Stomach (tissue), 9 donors: ENCODE data around the gene ZNF80. TPM values are rescaled to one million over a fixed set of nuclear protein-coding genes. Genes with fewer than 3 reads are reported as not detected.
A peak's percentile ranks its signal among the peaks of the same experiment; 100 is the strongest.

Experiments
- DNase-seq, 2 donors: peaks; one replicate each; pipeline versions ENCODE4 v3.0.0 to v3.0.0-alpha.2; 2013 to 2019
- H3K27ac ChIP-seq, 5 donors: fragments of 200-600 bp in 4 of 5; sonication (generic) in 4 of 5; one replicate each; pipeline ENCODE4 v1.5.1; 2013 to 2019; ENCODE audit warnings: mild to moderate bottlenecking in 1 of 5, moderate library complexity in 1 of 5
- H3K27me3 ChIP-seq, 3 donors: fragments of 200-600 bp; sonication (generic); one replicate each; pipeline ENCODE4 v1.5.1; 2017 to 2019; ENCODE audit warnings: mixed run types in 1 of 3
- H3K36me3 ChIP-seq, 4 donors: fragments of 200-600 bp; sonication (generic); 1 replicate in 3 of 4; 2 replicates in 1 of 4; pipeline ENCODE4 v1.5.1; 2016 to 2019
- H3K4me1 ChIP-seq, 4 donors: fragments of 200-600 bp; sonication (generic); one replicate each; pipeline ENCODE4 v1.5.1; 2016 to 2019
- H3K4me3 ChIP-seq, 4 donors: fragments of 200-600 bp; sonication (generic) in 3 of 4; one replicate each; pipeline ENCODE4 v1.5.1; 2016 to 2019; ENCODE audit warnings: mild to moderate bottlenecking in 1 of 4
- H3K9me3 ChIP-seq, 4 donors: fragments of 200-600 bp; sonication (generic); one replicate each; pipeline ENCODE4 v1.5.1; 2016 to 2019
- CTCF ChIP-seq, 7 experiments: fragments of 450-650 bp in 4 of 7; fragments of 200-600 bp in 3 of 7; sonication (generic) in 3 of 7; IDR thresholded peaks; one replicate each; pipeline ENCODE4 v1.5.1; 2016 to 2019; ENCODE audit warnings: antibody characterized with exemption in 7 of 7, control low read depth in 2 of 7, mild to moderate bottlenecking in 1 of 7
- EP300 ChIP-seq: sonication (generic); formaldehyde crosslinking; IDR thresholded peaks from one replicate; pipeline ENCODE4 v1.6.1; 2017; ENCODE audit warnings: antibody characterized with exemption
- POLR2A ChIP-seq, 4 donors: fragments of 450-650 bp; IDR thresholded peaks; one replicate each; pipeline ENCODE4 v1.6.1; 2016; ENCODE audit warnings: antibody characterized with exemption in 4 of 4, control low read depth in 2 of 4, mild to moderate bottlenecking in 1 of 4, moderate library complexity in 1 of 4
- POLR2AphosphoS5 ChIP-seq, 3 donors: sonication (generic); formaldehyde crosslinking; IDR thresholded peaks; one replicate each; pipeline ENCODE4 v1.6.1; 2016; ENCODE audit warnings: antibody characterized with exemption in 3 of 3
- WGBS, 5 donors: extraction: QIAGEN DNeasy Blood & Tissue Kit in 3 of 5; methylation state at CpG; one replicate each; pipeline versions ENCODE4 v1.1.5 to v1.1.7; 2013 to 2018; 5-methylcytosine and 5-hydroxymethylcytosine counted together
- intact Hi-C: fragments of 100-400 bp; cut with DNase I; formaldehyde crosslinking; loops from one replicate; pipeline ENCODE4 v1.15.1; 2023; ENCODE audit warnings: low total_unique reads
- polyA plus RNA-seq, 3 donors: library from polyadenylated mRNA; stranded (reverse); fragments of 200-250 nt; gene quantifications; one replicate each; pipeline ENCODE4 v1.2.3, GENCODE V29; 2013
- total RNA-seq, 5 donors: library from RNA; depleted of rRNA; stranded (reverse); fragments of >200 nt; gene quantifications; one replicate each; pipeline versions ENCODE4 v1.1.0 to v1.2.3, GENCODE V29; 2014 to 2016
- donor health status: healthy with polysubstance abuse.
- donor health status: Bipolar disorder and iron deficiency.
- donor health status: healthy.

The ZNF80 gene
- total and polyA plus RNA-seq, 8 donors, result 0.92 TPM; not detected in 7

- no peaks in the 10 kb centered on the region for H3K4me1 ChIP-seq
- intact Hi-C loops, result no loop called here
- H3K9me3 ChIP-seq, result no peaks in the 10 kb centered on the region
- H3K27me3 ChIP-seq, result no peaks in the 10 kb centered on the region
- H3K36me3 ChIP-seq, result no peaks in the 10 kb centered on the region
- no peak for DNase-seq
- 56 to 66% (median 63%) methylated on average over 3 of the region's 3 CpGs for WGBS, 5 donors
- no peak overlapping the region for H3K27ac ChIP-seq
- no peak overlapping the region for H3K4me3 ChIP-seq
- TF ChIP-seq POLR2AphosphoS5 (IDR thresholded peaks at IDR 0.05) (no peak), CTCF (IDR thresholded peaks at IDR 0.05) (no peak), POLR2A (IDR thresholded peaks at IDR 0.05) (no peak), EP300 (no peak)
Observed at GRCh38 chr3:114234745-114235144, 2.6 kb downstream of the ZNF80 start.

- Histone ChIP-seq H3K4me3 (no peak overlapping the region), H3K9me3 (no peaks in the 10 kb centered on the region), H3K36me3 (no peaks in the 10 kb centered on the region), H3K4me1 (no peaks in the 10 kb centered on the region), H3K27me3 (no peaks in the 10 kb centered on the region), H3K27ac (no peak overlapping the region)
- TF ChIP-seq POLR2AphosphoS5 (IDR thresholded peaks at IDR 0.05) (no peak), EP300 (no peak), POLR2A (IDR thresholded peaks at IDR 0.05) (no peak), CTCF (IDR thresholded peaks at IDR 0.05) (no peak)
- intact Hi-C loops, result no loop called here
- WGBS, 5 donors, result 67 to 86% (median 68%) methylated on average over 1 to 3 of the region's 3 CpGs
- DNase-seq, result peak in 1 of 2 donors; percentile 23
Observed at GRCh38 chr3:114231616-114232015, 5.8 kb downstream of the ZNF80 start.

- DNase-seq, result no peak
- H3K36me3 ChIP-seq, result no peaks in the 10 kb centered on the region
- H3K4me1 ChIP-seq, result no peaks in the 10 kb centered on the region
- WGBS, 5 donors, result 75 to 98% (median 90%) methylated on average over 1 of the region's 1 CpG
- H3K4me3 ChIP-seq, result no peak overlapping the region
- no peaks in the 10 kb centered on the region for H3K27me3 ChIP-seq
- no peak overlapping the region for H3K27ac ChIP-seq
- peaks cover 8 to 22% (median 16%) of the 10 kb centered on the region in 4 donors for H3K9me3 ChIP-seq
- TF ChIP-seq POLR2A (IDR thresholded peaks at IDR 0.05), result no peak
- no peak for TF ChIP-seq POLR2AphosphoS5 (IDR thresholded peaks at IDR 0.05)
- TF ChIP-seq EP300, result no peak
- TF ChIP-seq CTCF (IDR thresholded peaks at IDR 0.05), result no peak
- intact Hi-C loops, result no loop called here
Observed at GRCh38 chr3:114227076-114227475, 10.3 kb downstream of the ZNF80 start.

- H3K4me1 ChIP-seq, result no peaks in the 10 kb centered on the region
- H3K9me3 ChIP-seq, result peaks cover 8 to 22% (median 16%) of the 10 kb centered on the region in 4 donors
- H3K27me3 ChIP-seq, result no peaks in the 10 kb centered on the region
- no peaks in the 10 kb centered on the region for H3K36me3 ChIP-seq
- intact Hi-C loops, result no loop called here
- WGBS, 5 donors, result 73 to 88% (median 83%) methylated on average over 2 of the region's 2 CpGs
- TF ChIP-seq POLR2AphosphoS5 (IDR thresholded peaks at IDR 0.05), result no peak
- no peak for TF ChIP-seq EP300
- no peak for TF ChIP-seq POLR2A (IDR thresholded peaks at IDR 0.05)
- no peak for TF ChIP-seq CTCF (IDR thresholded peaks at IDR 0.05)
- peak overlapping the region in 1 of 5 donors; percentile 20 for H3K27ac ChIP-seq
- no peak for DNase-seq
- no peak overlapping the region for H3K4me3 ChIP-seq
Observed at GRCh38 chr3:114226313-114226712, 11.1 kb downstream of the ZNF80 start.
